Skin of body (tissue), 1 donor: ENCODE measurements around the gene TMPRSS4. TPM values are rescaled to one million over a fixed set of nuclear protein-coding genes. Genes with fewer than 3 reads are reported as not detected.

ENCODE experiments used
- total RNA-seq: library from RNA; depleted of rRNA; stranded (reverse); fragments of >200 nt; gene quantifications from one replicate; pipeline ENCODE4 v1.2.3, GENCODE V29; 2014

The TMPRSS4 gene
- total RNA-seq, 1 donor from 2014 or later: 2.5 TPM

Other genes with a start within 250 kb of the TMPRSS4 start
- gene FXYD6, start 200.4 kb upstream of the TMPRSS4 start, total RNA-seq: 30.3 TPM
- gene TMPRSS13, start 147.7 kb upstream of the TMPRSS4 start, total RNA-seq: 7.8 TPM
- 9.1 TPM for gene IL10RA, start 90.7 kb upstream of the TMPRSS4 start, total RNA-seq
- not detected for gene SMIM35, start 9.9 kb downstream of the TMPRSS4 start, total RNA-seq
- gene SCN4B, start 75.7 kb downstream of the TMPRSS4 start, total RNA-seq: 3.1 TPM
- 2.8 TPM for gene SCN2B, start 99.6 kb downstream of the TMPRSS4 start, total RNA-seq
- 12.2 TPM for gene JAML, start 147.9 kb downstream of the TMPRSS4 start, total RNA-seq
- 26.1 TPM for gene MPZL3, start 175.3 kb downstream of the TMPRSS4 start, total RNA-seq
- 56.5 TPM for gene MPZL2, start 187.2 kb downstream of the TMPRSS4 start, total RNA-seq
- 0.30 TPM for gene CD3E, start 227.7 kb downstream of the TMPRSS4 start, total RNA-seq